Measurements from ENCODE around the gene DENND1B. TPM values are rescaled to one million over a fixed set of nuclear protein-coding genes. Genes with fewer than 3 reads are reported as not detected.

Gene DENND1B
- total RNA-seq, 2 experiments from 2014 or later = 13.5 to 16.2 TPM

Other genes starting within 250 kb of the DENND1B start
- 1 to 10 TPM; 1.5 to 1.7 TPM for gene C1orf53, start 127.2 kb upstream of the DENND1B start, total RNA-seq
- not detected for gene LHX9, start 141.9 kb upstream of the DENND1B start, total RNA-seq

All from activated CD8-positive, alpha-beta memory T cell treated with anti-CD3 and anti-CD28 coated beads for 36 hours (primary cell).